Endothelial cell (in vitro differentiated cells): ENCODE measurements around the gene EPN1. TPM values are rescaled to one million over a fixed set of nuclear protein-coding genes. Genes with fewer than 3 reads are reported as not detected.

Source experiments
- DNase-seq: peaks from one replicate; pipeline ENCODE4 v3.0.0; 2021; ENCODE audit warnings: low spot score
- H3K27ac Mint-ChIP-seq: one replicate; pipeline ENCODE4 v1.8.0; 2021; ENCODE audit warnings: mixed read lengths, inconsistent platforms; ENCODE audit not compliant: unreplicated experiment
- H3K27me3 Mint-ChIP-seq: one replicate; pipeline ENCODE4 v1.8.0; 2021; ENCODE audit warnings: mild to moderate bottlenecking, moderate library complexity, mixed read lengths, inconsistent platforms; ENCODE audit not compliant: unreplicated experiment
- H3K36me3 Mint-ChIP-seq: one replicate; pipeline ENCODE4 v1.8.0; 2021; ENCODE audit warnings: mild to moderate bottlenecking, low read depth, mixed read lengths, inconsistent platforms; ENCODE audit not compliant: unreplicated experiment
- H3K4me1 Mint-ChIP-seq: one replicate; pipeline ENCODE4 v1.8.0; 2021; ENCODE audit warnings: mild to moderate bottlenecking, mixed read lengths, inconsistent platforms; ENCODE audit not compliant: unreplicated experiment
- H3K4me3 Mint-ChIP-seq: one replicate; pipeline ENCODE4 v1.8.0; 2021; ENCODE audit warnings: mild to moderate bottlenecking, mixed read lengths, inconsistent platforms; ENCODE audit not compliant: unreplicated experiment
- H3K9me3 Mint-ChIP-seq: one replicate; pipeline ENCODE4 v1.8.0; 2021; ENCODE audit warnings: mixed read lengths, inconsistent platforms; ENCODE audit not compliant: unreplicated experiment
- total RNA-seq: library from RNA; stranded (reverse); fragmentation: NEBNext Ultra II Directional; extraction: Animal tissue kit (Norgen Biotek cat#: 25700); gene quantifications from one replicate; pipeline ENCODE4 v1.2.1, GENCODE V29; 2021; ENCODE audit not compliant: unreplicated experiment
- TF ChIP-seq, protein P1 (sequence below): fragments of 200-600 bp; sonication (generic); IDR thresholded peaks from one replicate; pipeline ENCODE4 v1.5.0; 2021; ENCODE audit warnings: antibody characterized with exemption; ENCODE audit not compliant: unreplicated experiment

Gene EPN1
- total RNA-seq, 1 donor from 2014 or later = 250 TPM

- TF ChIP-seq, protein P1, sequence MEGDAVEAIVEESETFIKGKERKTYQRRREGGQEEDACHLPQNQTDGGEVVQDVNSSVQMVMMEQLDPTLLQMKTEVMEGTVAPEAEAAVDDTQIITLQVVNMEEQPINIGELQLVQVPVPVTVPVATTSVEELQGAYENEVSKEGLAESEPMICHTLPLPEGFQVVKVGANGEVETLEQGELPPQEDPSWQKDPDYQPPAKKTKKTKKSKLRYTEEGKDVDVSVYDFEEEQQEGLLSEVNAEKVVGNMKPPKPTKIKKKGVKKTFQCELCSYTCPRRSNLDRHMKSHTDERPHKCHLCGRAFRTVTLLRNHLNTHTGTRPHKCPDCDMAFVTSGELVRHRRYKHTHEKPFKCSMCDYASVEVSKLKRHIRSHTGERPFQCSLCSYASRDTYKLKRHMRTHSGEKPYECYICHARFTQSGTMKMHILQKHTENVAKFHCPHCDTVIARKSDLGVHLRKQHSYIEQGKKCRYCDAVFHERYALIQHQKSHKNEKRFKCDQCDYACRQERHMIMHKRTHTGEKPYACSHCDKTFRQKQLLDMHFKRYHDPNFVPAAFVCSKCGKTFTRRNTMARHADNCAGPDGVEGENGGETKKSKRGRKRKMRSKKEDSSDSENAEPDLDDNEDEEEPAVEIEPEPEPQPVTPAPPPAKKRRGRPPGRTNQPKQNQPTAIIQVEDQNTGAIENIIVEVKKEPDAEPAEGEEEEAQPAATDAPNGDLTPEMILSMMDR = no peak
- DNase-seq = no peak
- peaks cover 25% of the 10 kb centered on the region for H3K36me3 Mint-ChIP-seq
- H3K9me3 Mint-ChIP-seq = no peaks in the 10 kb centered on the region
- no peak overlapping the region for H3K27ac Mint-ChIP-seq
- peaks cover 6% of the 10 kb centered on the region for H3K27me3 Mint-ChIP-seq
- H3K4me1 Mint-ChIP-seq = no peaks in the 10 kb centered on the region
- no peak overlapping the region for H3K4me3 Mint-ChIP-seq
Measured at GRCh38 chr19:55691561-55692481, 16.8 kb downstream of the EPN1 start.

GRCh38 chr19:55692681-55693081, 17.7 kb downstream of the EPN1 start:
- Mint-ChIP-seq H3K36me3 (peaks cover 31% of the 10 kb centered on the region), H3K27ac (no peak overlapping the region), H3K4me1 (no peaks in the 10 kb centered on the region), H3K4me3 (no peak overlapping the region), H3K27me3 (peaks cover 8% of the 10 kb centered on the region), H3K9me3 (no peaks in the 10 kb centered on the region)
- TF ChIP-seq, protein P1 = no peak
- DNase-seq = no peak

GRCh38 chr19:55693336-55693974, 18.4 kb downstream of the EPN1 start:
- DNase-seq = no peak
- H3K27ac Mint-ChIP-seq = no peak overlapping the region
- no peak overlapping the region for H3K4me3 Mint-ChIP-seq
- TF ChIP-seq, protein P1 = no peak
- H3K27me3 Mint-ChIP-seq = peaks cover 7% of the 10 kb centered on the region
- no peaks in the 10 kb centered on the region for H3K9me3 Mint-ChIP-seq
- no peaks in the 10 kb centered on the region for H3K4me1 Mint-ChIP-seq
- H3K36me3 Mint-ChIP-seq = peaks cover 34% of the 10 kb centered on the region

- Mint-ChIP-seq H3K27ac (no peak overlapping the region), H3K9me3 (no peaks in the 10 kb centered on the region), H3K27me3 (peaks cover 7% of the 10 kb centered on the region), H3K36me3 (peaks cover 37% of the 10 kb centered on the region), H3K4me1 (no peaks in the 10 kb centered on the region), H3K4me3 (no peak overlapping the region)
- no peak for DNase-seq
- TF ChIP-seq, protein P1 = no peak
Measured at GRCh38 chr19:55694241-55694655, 19.2 kb downstream of the EPN1 start.
